HCT116 (cell line): Measurements from ENCODE around the gene ASCL3. TPM values are rescaled to one million over a fixed set of nuclear protein-coding genes. Genes with fewer than 3 reads are reported as not detected.
A peak's percentile ranks its signal among the peaks of the same experiment; 100 is the strongest.

ENCODE experiments used
- ATAC-seq: fragments of 200-7000 bp; cut with Tn5 transposase; 2 replicates; pipeline ENCODE4 v1.9.1; 2020; ENCODE audit warnings: mild to moderate bottlenecking, moderate library complexity
- BruUV-seq: library from RNA; stranded (reverse); fragments of 400-500 nt; replicated peaks from 2 replicates; lab custom pipeline; 2021; lab: Mats Ljungman, UMichigan
- CTCF ChIA-PET: fragments of 300-600 bp; sonication (Branson Sonifier 250); formaldehyde crosslinking; loops from one replicate; lab custom pipeline; 2021; ENCODE audit warnings: antibody characterized with exemption; lab: Charles Lee
- POLR2A ChIA-PET: fragments of 300-600, 350-600 bp; sonication (Branson Sonifier 250); formaldehyde crosslinking; loops from one replicate; lab custom pipeline; 2021; ENCODE audit warnings: antibody characterized with exemption; lab: Charles Lee
- RAD21 ChIA-PET, 2 experiments: fragments of 300-600 bp; sonication (Branson Sonifier 250); formaldehyde crosslinking; loops; one replicate each; lab custom pipeline; 2023; ENCODE audit warnings: low total read pairs in 2 of 2; ENCODE audit not compliant: uncharacterized antibody in 2 of 2, unreplicated experiment in 2 of 2, low non-redundant PET in 1 of 2; lab: Charles Lee
- DNase-seq: peaks from one replicate; pipeline ENCODE4 v3.0.0-alpha.2; 2010; ENCODE audit warnings: low read depth, low spot score
- H2AFZ ChIP-seq: fragments of 200-600 bp; shearing (Covaris generic), sonication (generic); 2 replicates; pipeline ENCODE4 v1.6.1; 2017; ENCODE audit warnings: low read depth, mixed run types, mixed read lengths, antibody characterized with exemption, low read length; ENCODE audit not compliant: poor library complexity, severe bottlenecking
- H3K27ac ChIP-seq: 2 replicates; pipeline ENCODE4 v1.5.1; 2012; ENCODE audit warnings: low read depth, low read length
- H3K27me3 ChIP-seq: fragments of 200-600 bp; sonication (generic); 2 replicates; pipeline ENCODE4 v1.6.1; 2016; ENCODE audit warnings: mixed run types, low read length, mixed read lengths; ENCODE audit not compliant: insufficient read depth
- H3K36me3 ChIP-seq, 2 experiments: fragments of 200-500 bp in 1 of 2; fragments of 200-600 bp in 1 of 2; sonication (Bioruptor generic) in 1 of 2; sonication (generic) in 1 of 2; 2 replicates each; pipeline versions ENCODE4 v1.5.1 to v1.6.1; 2014 to 2016; ENCODE audit warnings: low read length in 2 of 2, inconsistent platforms in 1 of 2, mixed read lengths in 1 of 2, mixed run types in 1 of 2; ENCODE audit not compliant: insufficient read depth in 2 of 2, control insufficient read depth in 1 of 2
- H3K4me1 ChIP-seq, 2 experiments: fragments of 200-600 bp in 1 of 2; sonication (generic) in 1 of 2; 2 replicates each; pipeline versions ENCODE4 v1.5.1 to v1.6.1; 2012 to 2017; ENCODE audit warnings: low read length in 2 of 2, inconsistent platforms in 1 of 2, mild to moderate bottlenecking in 1 of 2, mixed read lengths in 1 of 2, mixed run types in 1 of 2, moderate library complexity in 1 of 2; ENCODE audit not compliant: insufficient read depth in 2 of 2, control insufficient read depth in 1 of 2
- H3K4me2 ChIP-seq: fragments of 200-600 bp; sonication (generic); 2 replicates; pipeline ENCODE4 v1.6.1; 2017; ENCODE audit warnings: mixed run types, low read length, mixed read lengths
- H3K4me3 ChIP-seq, 2 experiments: fragments of 200-600 bp in 1 of 2; sonication (generic) in 1 of 2; replicated peaks in 1 of 2; 2 replicates each; pipeline ENCODE4 v1.5.1; 2011 to 2016; ENCODE audit warnings: low read length in 2 of 2, control low read depth in 1 of 2, low read depth in 1 of 2, mild to moderate bottlenecking in 1 of 2, mixed read lengths in 1 of 2, mixed run types in 1 of 2
- H3K79me2 ChIP-seq: fragments of 200-600 bp; sonication (generic); 2 replicates; pipeline ENCODE4 v1.6.1; 2017; ENCODE audit warnings: mild to moderate bottlenecking, mixed run types, low read length, moderate library complexity, mixed read lengths; ENCODE audit not compliant: insufficient read depth
- H3K9ac ChIP-seq: fragments of 200-600 bp; sonication (generic); 2 replicates; pipeline ENCODE4 v1.6.1; 2016; ENCODE audit warnings: low read length, mixed read lengths
- H3K9me2 ChIP-seq: fragments of 200-600 bp; sonication (generic), shearing (Covaris generic); 2 replicates; pipeline ENCODE4 v1.6.1; 2017; ENCODE audit warnings: mixed run types, mild to moderate bottlenecking, moderate library complexity; ENCODE audit not compliant: insufficient read depth
- H3K9me3 ChIP-seq, 2 experiments: fragments of 200-500 bp in 1 of 2; fragments of 200-600 bp in 1 of 2; sonication (Bioruptor generic) in 1 of 2; sonication (generic) in 1 of 2; 2 replicates each; pipeline ENCODE4 v1.6.1; 2014 to 2017; ENCODE audit warnings: low read length in 2 of 2, mixed read lengths in 2 of 2, inconsistent platforms in 1 of 2, low read depth in 1 of 2, mild to moderate bottlenecking in 1 of 2, mixed run types in 1 of 2, moderate library complexity in 1 of 2; ENCODE audit not compliant: control insufficient read depth in 1 of 2, insufficient read depth in 1 of 2
- H4K20me1 ChIP-seq: fragments of 200-600 bp; sonication (generic), shearing (Covaris generic); 2 replicates; pipeline ENCODE4 v1.6.1; 2017; ENCODE audit warnings: mixed run types, mild to moderate bottlenecking, moderate library complexity; ENCODE audit not compliant: insufficient read depth
- CBX3 ChIP-seq: IDR thresholded peaks from 2 replicates; pipeline ENCODE4 v1.6.1; 2012; ENCODE audit warnings: low read depth
- EGR1 ChIP-seq: IDR thresholded peaks from 2 replicates; pipeline ENCODE4 v1.6.1; 2012; ENCODE audit warnings: low read depth
- POLR2AphosphoS5 ChIP-seq: IDR thresholded peaks from 2 replicates; pipeline ENCODE4 v1.6.1; 2011; ENCODE audit warnings: mild to moderate bottlenecking, low read depth, low read length, moderate library complexity
- RAD21 ChIP-seq: IDR thresholded peaks from 2 replicates; pipeline ENCODE4 v1.6.1; 2012; ENCODE audit warnings: low read depth, mild to moderate bottlenecking
- intact Hi-C: fragments of 100-400 bp; cut with micrococcal nuclease; formaldehyde crosslinking; loops from 2 replicates; pipeline ENCODE4 v1.10.0; 2022
- total RNA-seq: library from RNA; stranded (reverse); gene quantifications from one replicate; pipeline ENCODE4 v1.2.1, GENCODE V29; 2021; ENCODE audit not compliant: unreplicated experiment
- TF ChIP-seq, protein P1 (sequence below), 3 experiments: fragments of 200-600 bp in 1 of 3; sonication (generic) in 1 of 3; IDR thresholded peaks in 2 of 3; conservative IDR thresholded peaks in 1 of 3; 2 replicates each; pipeline ENCODE4 v1.5.1; 2012 to 2017; ENCODE audit warnings: low read depth in 2 of 3, low read length in 2 of 3, antibody characterized with exemption in 1 of 3, borderline replicate concordance in 1 of 3, control low read depth in 1 of 3, mild to moderate bottlenecking in 1 of 3, mixed read lengths in 1 of 3, mixed run types in 1 of 3, moderate library complexity in 1 of 3; ENCODE audit not compliant: insufficient read depth in 1 of 3

Gene ASCL3
- total RNA-seq, 1 experiment from 2014 or later, result not detected

DNA sequence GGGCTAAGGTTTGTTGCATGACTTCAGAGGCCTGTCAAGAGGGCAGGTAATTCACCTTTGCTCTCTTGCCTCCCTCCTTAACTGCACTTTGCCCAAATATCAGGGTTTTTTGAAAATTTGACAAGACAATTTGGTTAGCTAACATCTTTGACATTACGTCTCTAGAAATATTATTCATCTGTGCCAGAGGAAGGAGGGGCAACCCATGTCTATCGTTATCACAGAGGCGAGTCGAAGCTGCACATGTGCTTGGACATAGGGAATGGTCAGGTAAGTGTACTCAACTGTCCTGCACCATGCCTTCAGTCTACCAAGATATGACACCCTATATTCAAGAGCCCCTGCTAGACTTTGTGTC is 28.2 kb downstream of the ASCL3 start:
- no peaks in the 10 kb centered on the region for H4K20me1 ChIP-seq
- no peak overlapping the region for H3K27ac ChIP-seq
- intact Hi-C loops, result loop anchor here (1.0 to 5.0 kb wide), 3 partner anchors 45 to 593 kb away; no protein-coding TSS in a partner anchor
- H3K79me2 ChIP-seq, result no peaks in the 10 kb centered on the region
- no peak overlapping the region for H3K4me2 ChIP-seq
- peaks cover 0 to 9% of the 10 kb centered on the region in 2 experiments; a peak in 2 of 4 replicates for H3K36me3 ChIP-seq
- no peak for ATAC-seq
- ChIA-PET POLR2A (no interaction called here), CTCF (interaction anchor here (1.0 to 2.6 kb wide), 4 partner anchors 34 to 592 kb away, joined by 3 to 28 read pairs (median 8); no protein-coding TSS in a partner anchor), RAD21 (interaction anchor here in 1 of 2 experiments (1.4 kb wide), 1 partner anchor 45 kb away, joined by 3 read pairs; no protein-coding TSS in a partner anchor)
- no peak for DNase-seq
- no peak overlapping the region for H2AFZ ChIP-seq
- peaks cover 7 to 17% of the 10 kb centered on the region in 2 experiments for H3K4me1 ChIP-seq
- H3K9ac ChIP-seq, result no peak overlapping the region
- no peaks in the 10 kb centered on the region for H3K27me3 ChIP-seq
- TF ChIP-seq, protein P1, sequence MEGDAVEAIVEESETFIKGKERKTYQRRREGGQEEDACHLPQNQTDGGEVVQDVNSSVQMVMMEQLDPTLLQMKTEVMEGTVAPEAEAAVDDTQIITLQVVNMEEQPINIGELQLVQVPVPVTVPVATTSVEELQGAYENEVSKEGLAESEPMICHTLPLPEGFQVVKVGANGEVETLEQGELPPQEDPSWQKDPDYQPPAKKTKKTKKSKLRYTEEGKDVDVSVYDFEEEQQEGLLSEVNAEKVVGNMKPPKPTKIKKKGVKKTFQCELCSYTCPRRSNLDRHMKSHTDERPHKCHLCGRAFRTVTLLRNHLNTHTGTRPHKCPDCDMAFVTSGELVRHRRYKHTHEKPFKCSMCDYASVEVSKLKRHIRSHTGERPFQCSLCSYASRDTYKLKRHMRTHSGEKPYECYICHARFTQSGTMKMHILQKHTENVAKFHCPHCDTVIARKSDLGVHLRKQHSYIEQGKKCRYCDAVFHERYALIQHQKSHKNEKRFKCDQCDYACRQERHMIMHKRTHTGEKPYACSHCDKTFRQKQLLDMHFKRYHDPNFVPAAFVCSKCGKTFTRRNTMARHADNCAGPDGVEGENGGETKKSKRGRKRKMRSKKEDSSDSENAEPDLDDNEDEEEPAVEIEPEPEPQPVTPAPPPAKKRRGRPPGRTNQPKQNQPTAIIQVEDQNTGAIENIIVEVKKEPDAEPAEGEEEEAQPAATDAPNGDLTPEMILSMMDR (IDR thresholded peaks at IDR 0.05 in 2 of 3, conservative IDR thresholded peaks at IDR 0.05 in 1 of 3; ENCODE audit: borderline replicate concordance in 1 of 3, insufficient read depth in 1 of 3, low read depth in 2 of 3, low read length in 2 of 3), result 0 out of 6 replicates have a peak, but pooled peaks of 1 of the 3 experiments have one; percentile 4
- TF ChIP-seq CBX3, result no peak
- no peak for TF ChIP-seq POLR2AphosphoS5
- no peak overlapping the region for H3K4me3 ChIP-seq
- BruUV-seq, result no TSS peak
- H3K9me3 ChIP-seq, result no peaks in the 10 kb centered on the region
- H3K9me2 ChIP-seq, result no peaks in the 10 kb centered on the region

DNA sequence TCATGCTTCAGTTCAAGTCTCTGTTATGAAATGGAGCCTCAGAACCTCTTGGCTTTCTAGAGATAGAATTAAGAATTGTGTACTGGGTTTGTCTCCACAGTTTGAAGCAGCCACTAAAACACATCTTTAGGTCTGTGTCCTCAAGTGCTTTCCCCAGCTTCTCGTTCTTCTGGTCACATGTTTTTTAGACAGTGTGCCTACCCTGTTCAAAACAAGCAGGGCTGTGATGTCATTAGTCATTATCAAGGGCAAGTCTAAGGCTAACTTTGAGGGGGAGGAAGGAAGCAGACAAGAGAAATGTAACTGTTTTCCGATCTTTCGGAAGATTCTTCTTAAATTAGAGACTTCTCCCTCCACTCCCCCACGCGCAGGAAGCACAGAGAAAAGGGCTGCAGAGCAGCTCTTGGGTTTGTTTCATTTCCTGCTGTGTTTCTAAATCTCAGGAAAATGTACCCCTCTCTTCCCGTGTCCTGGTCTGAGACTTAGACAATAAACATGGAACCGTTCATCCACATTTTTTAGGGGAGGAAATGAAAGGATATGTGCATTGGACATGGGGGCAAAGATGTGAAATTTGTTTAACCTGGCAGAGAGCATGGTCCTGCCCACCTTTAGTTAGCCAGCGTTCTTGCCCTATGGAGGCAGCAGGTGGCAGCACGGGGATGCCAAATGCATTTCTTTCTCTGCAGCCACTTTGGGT is 28.7 kb downstream of the ASCL3 start:
- H3K9me3 ChIP-seq, result no peaks in the 10 kb centered on the region
- H3K27me3 ChIP-seq, result no peaks in the 10 kb centered on the region
- H3K9ac ChIP-seq, result no peak overlapping the region
- H2AFZ ChIP-seq, result no peak overlapping the region
- ChIA-PET POLR2A (no interaction called here), RAD21 (interaction anchor here in 1 of 2 experiments (1.4 kb wide), 1 partner anchor 45 kb away, joined by 3 read pairs; no protein-coding TSS in a partner anchor), CTCF (interaction anchor here (0.9 to 2.6 kb wide), 4 partner anchors 35 to 592 kb away, joined by 3 to 28 read pairs (median 6); no protein-coding TSS in a partner anchor)
- BruUV-seq, result TSS peak; percentile 13
- no peaks in the 10 kb centered on the region for H3K79me2 ChIP-seq
- H3K4me1 ChIP-seq, result peaks cover 7 to 17% of the 10 kb centered on the region in 2 experiments
- no peak overlapping the region for H3K4me3 ChIP-seq
- intact Hi-C loops, result loop anchor here (1.0 to 5.0 kb wide), 3 partner anchors 45 to 593 kb away; no protein-coding TSS in a partner anchor
- H3K36me3 ChIP-seq, result peaks cover 0 to 7% of the 10 kb centered on the region in 2 experiments; a peak in 2 of 4 replicates
- ATAC-seq (no peak), DNase-seq (no peak)
- peak; percentile 86 for TF ChIP-seq RAD21
- TF ChIP-seq, protein P1 (IDR thresholded peaks at IDR 0.05 in 2 of 3, conservative IDR thresholded peaks at IDR 0.05 in 1 of 3; ENCODE audit: borderline replicate concordance in 1 of 3, insufficient read depth in 1 of 3, low read depth in 2 of 3, low read length in 2 of 3), result peak; percentile 60 to 88 (median 80)
- TF ChIP-seq EGR1, result no peak
- no peaks in the 10 kb centered on the region for H4K20me1 ChIP-seq
- H3K4me2 ChIP-seq, result no peak overlapping the region
- H3K9me2 ChIP-seq, result no peaks in the 10 kb centered on the region
- H3K27ac ChIP-seq, result no peak overlapping the region
